ENCODE results near the gene SYPL2. TPM values are rescaled to one million over a fixed set of nuclear protein-coding genes. Genes with fewer than 3 reads are reported as not detected.

The SYPL2 gene
- total and polyA plus RNA-seq, 2 donors (not counting 3 experiments of a cell fraction or from before 2014, with no cell fraction given) = not detected

DNA sequence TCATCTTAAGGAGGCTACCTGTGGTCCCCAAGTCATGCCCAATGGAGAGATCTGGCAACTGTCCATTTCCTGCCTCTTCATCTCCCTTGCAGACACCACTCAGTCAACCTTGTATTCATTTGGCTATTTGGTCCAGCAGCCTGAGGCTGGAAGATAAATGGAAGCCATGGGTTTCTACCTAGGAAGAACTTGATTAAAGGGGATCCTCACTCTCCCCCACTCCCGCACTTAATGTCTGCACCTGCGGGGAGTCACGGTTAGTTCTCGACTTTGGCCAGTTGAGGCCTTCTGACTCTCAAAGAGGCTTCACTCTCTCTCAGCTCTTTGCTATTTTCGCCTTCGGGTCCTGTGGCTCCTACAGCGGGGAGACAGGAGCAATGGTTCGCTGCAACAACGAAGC, 8.9 kb downstream of the SYPL2 start:
- H3K9me3 ChIP-seq (replicated peaks; ENCODE audit: control insufficient read depth, insufficient read depth, low read length) = no peaks in the 10 kb centered on the region
- H3K27ac ChIP-seq (ENCODE audit: insufficient read depth, low read depth, low read length) = no peak overlapping the region
- no peak for TF ChIP-seq GATA2 (IDR thresholded peaks at IDR 0.05; ENCODE audit: insufficient read depth, insufficient read length, low read depth, low read length)
- TF ChIP-seq, protein P1, sequence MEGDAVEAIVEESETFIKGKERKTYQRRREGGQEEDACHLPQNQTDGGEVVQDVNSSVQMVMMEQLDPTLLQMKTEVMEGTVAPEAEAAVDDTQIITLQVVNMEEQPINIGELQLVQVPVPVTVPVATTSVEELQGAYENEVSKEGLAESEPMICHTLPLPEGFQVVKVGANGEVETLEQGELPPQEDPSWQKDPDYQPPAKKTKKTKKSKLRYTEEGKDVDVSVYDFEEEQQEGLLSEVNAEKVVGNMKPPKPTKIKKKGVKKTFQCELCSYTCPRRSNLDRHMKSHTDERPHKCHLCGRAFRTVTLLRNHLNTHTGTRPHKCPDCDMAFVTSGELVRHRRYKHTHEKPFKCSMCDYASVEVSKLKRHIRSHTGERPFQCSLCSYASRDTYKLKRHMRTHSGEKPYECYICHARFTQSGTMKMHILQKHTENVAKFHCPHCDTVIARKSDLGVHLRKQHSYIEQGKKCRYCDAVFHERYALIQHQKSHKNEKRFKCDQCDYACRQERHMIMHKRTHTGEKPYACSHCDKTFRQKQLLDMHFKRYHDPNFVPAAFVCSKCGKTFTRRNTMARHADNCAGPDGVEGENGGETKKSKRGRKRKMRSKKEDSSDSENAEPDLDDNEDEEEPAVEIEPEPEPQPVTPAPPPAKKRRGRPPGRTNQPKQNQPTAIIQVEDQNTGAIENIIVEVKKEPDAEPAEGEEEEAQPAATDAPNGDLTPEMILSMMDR (IDR thresholded peaks at IDR 0.05; ENCODE audit: extremely low read depth in 1 of 2, insufficient read depth in 1 of 2, low read depth in 1 of 2, low read length in 2 of 2) = no peak
- TF ChIP-seq POLR2A (IDR thresholded peaks at IDR 0.05; ENCODE audit: low read depth, low read length) = no peak
- no peak for TF ChIP-seq FOS (IDR thresholded peaks at IDR 0.05; ENCODE audit: borderline replicate concordance, insufficient read depth, low read length)
- TF ChIP-seq, protein P2, sequence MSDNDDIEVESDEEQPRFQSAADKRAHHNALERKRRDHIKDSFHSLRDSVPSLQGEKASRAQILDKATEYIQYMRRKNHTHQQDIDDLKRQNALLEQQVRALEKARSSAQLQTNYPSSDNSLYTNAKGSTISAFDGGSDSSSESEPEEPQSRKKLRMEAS (IDR thresholded peaks at IDR 0.05; ENCODE audit: insufficient read depth, insufficient read length) = no peak
- TF ChIP-seq MYC (IDR thresholded peaks at IDR 0.05; ENCODE audit: low read depth, low read length) = no peak
- no peak for TF ChIP-seq EZH2 (IDR thresholded peaks at IDR 0.05; ENCODE audit: borderline replicate concordance, low read depth, low read length, severe bottlenecking)
- no peak for TF ChIP-seq POLR2AphosphoS5 (IDR thresholded peaks at IDR 0.05; ENCODE audit: insufficient read depth, low read depth, low read length)
- no peak for TF ChIP-seq JUN (IDR thresholded peaks at IDR 0.05; ENCODE audit: borderline replicate concordance, insufficient read depth, insufficient read length, low read depth)
- H3K4me1 ChIP-seq (ENCODE audit: control insufficient read depth, extremely low read depth, insufficient read depth, low read length) = no peaks in the 10 kb centered on the region
- no peak overlapping the region for H3K4me2 ChIP-seq (ENCODE audit: insufficient read depth, low read length)
- FAIRE-seq (no peak), DNase-seq (ENCODE audit: low read depth, low spot score) (no peak)
- H3K9ac ChIP-seq (replicated peaks; ENCODE audit: extremely low read depth, insufficient read depth, low read length) = no peak overlapping the region
- ChIA-PET POLR2A (no interaction called here), CTCF (interaction anchor here (1.2 kb wide), 1 partner anchor 57 kb away, joined by 5 read pairs; no protein-coding TSS in a partner anchor)
- no peaks in the 10 kb centered on the region for H3K79me2 ChIP-seq (ENCODE audit: control insufficient read depth, insufficient read depth, low read length)
- no peak overlapping the region for H3K4me3 ChIP-seq (replicated peaks in 1 of 3; ENCODE audit: insufficient read depth in 1 of 3, low read depth in 1 of 3, low read length in 3 of 3)
- dilution Hi-C loops (cut with MboI; ENCODE audit: extremely low pct_ligation_motif_present, low sequenced_read_pairs) (no loop called here), intact Hi-C loops (cut with micrococcal nuclease) (no loop called here)
- H3K27me3 ChIP-seq (ENCODE audit: control insufficient read depth in 2 of 2, insufficient read depth in 2 of 2, low read length in 2 of 2) = peaks cover 29 to 34% of the 10 kb centered on the region in 2 experiments
- no TSS peak for BruUV-seq (replicated peaks)
- H3K36me3 ChIP-seq (ENCODE audit: control insufficient read depth in 2 of 2, extremely low read depth in 1 of 2, insufficient read depth in 2 of 2, low read length in 2 of 2) = no peaks in the 10 kb centered on the region
- no peaks in the 10 kb centered on the region for H4K20me1 ChIP-seq (replicated peaks; ENCODE audit: control insufficient read depth, extremely low read depth, insufficient read depth, low read length)
- no peak overlapping the region for H2AFZ ChIP-seq (ENCODE audit: low read depth, low read length)
- H3K9me1 ChIP-seq (replicated peaks; ENCODE audit: control insufficient read depth, extremely low read depth, insufficient read depth, low read length) = no peaks in the 10 kb centered on the region
